WTC11 (cell line): ENCODE results near the gene LAMP2. TPM values are rescaled to one million over a fixed set of nuclear protein-coding genes. Genes with fewer than 3 reads are reported as not detected.

Experiments used
- ATAC-seq: fragments of 200-7000 bp; cut with Tn5 transposase; 2 replicates; pipeline ENCODE4 v1.10.0; 2021; ENCODE audit warnings: mild to moderate bottlenecking, moderate library complexity
- CTCF ChIA-PET: fragments of 300-600 bp; sonication (Branson Sonifier 250); formaldehyde crosslinking; loops from one replicate; lab custom pipeline; 2021; ENCODE audit warnings: antibody characterized with exemption; lab: Charles Lee
- POLR2A ChIA-PET: fragments of 350-600 bp; sonication (Branson Sonifier 250); formaldehyde crosslinking; loops from one replicate; lab custom pipeline; 2021; ENCODE audit warnings: antibody characterized with exemption; lab: Charles Lee
- DNase-seq: peaks from one replicate; pipeline ENCODE4 v3.0.0; 2021; ENCODE audit warnings: low spot score
- H3K27ac Mint-ChIP-seq: 2 replicates; pipeline ENCODE4 v1.8.0; 2021; ENCODE audit warnings: mixed read lengths
- H3K27me3 Mint-ChIP-seq: 2 replicates; pipeline ENCODE4 v1.8.0; 2021; ENCODE audit warnings: low read depth, mild to moderate bottlenecking, moderate library complexity, mixed read lengths
- H3K36me3 Mint-ChIP-seq: 2 replicates; pipeline ENCODE4 v1.8.0; 2021; ENCODE audit warnings: mixed read lengths
- H3K4me1 Mint-ChIP-seq: 2 replicates; pipeline ENCODE4 v1.8.0; 2022; ENCODE audit warnings: mixed read lengths
- H3K4me3 Mint-ChIP-seq: 2 replicates; pipeline ENCODE4 v1.8.0; 2021; ENCODE audit warnings: mild to moderate bottlenecking, moderate library complexity, mixed read lengths
- H3K9me3 Mint-ChIP-seq: 2 replicates; pipeline ENCODE4 v1.8.0; 2021; ENCODE audit warnings: mixed read lengths
- ARID4B ChIP-seq: sonication (generic); formaldehyde crosslinking; IDR thresholded peaks from 2 replicates; pipeline ENCODE4 v1.8.0; 2023; ENCODE audit warnings: missing genetic modification reagents, mild to moderate bottlenecking, borderline replicate concordance
- CTCF ChIP-seq: fragments of 200-600 bp; IDR thresholded peaks from 2 replicates; pipeline ENCODE4 v1.8.0; 2022; ENCODE audit warnings: antibody characterized with exemption
- E2F5 ChIP-seq: sonication (generic); formaldehyde crosslinking; IDR thresholded peaks from 2 replicates; pipeline ENCODE4 v1.8.1; 2022; ENCODE audit warnings: mild to moderate bottlenecking, moderate library complexity, missing genetic modification reagents
- ELF4 ChIP-seq: sonication (generic); formaldehyde crosslinking; IDR thresholded peaks from 2 replicates; pipeline ENCODE4 v1.8.1; 2022; ENCODE audit warnings: low read depth, mild to moderate bottlenecking, moderate library complexity, missing genetic modification reagents
- GABPB1 ChIP-seq: sonication (generic); formaldehyde crosslinking; IDR thresholded peaks from 2 replicates; pipeline ENCODE4 v1.8.1; 2023; ENCODE audit warnings: mild to moderate bottlenecking, missing genetic modification reagents
- IRF2 ChIP-seq: sonication (generic); formaldehyde crosslinking; IDR thresholded peaks from 2 replicates; pipeline ENCODE4 v1.8.0; 2022; ENCODE audit warnings: low read depth, missing genetic modification reagents, borderline replicate concordance
- JUN ChIP-seq: sonication (generic); formaldehyde crosslinking; IDR thresholded peaks from 2 replicates; pipeline ENCODE4 v1.8.0; 2023; ENCODE audit warnings: mild to moderate bottlenecking, missing genetic modification reagents
- MLX ChIP-seq: sonication (generic); formaldehyde crosslinking; IDR thresholded peaks from 2 replicates; pipeline ENCODE4 v1.8.1; 2023; ENCODE audit warnings: mild to moderate bottlenecking, missing genetic modification reagents, moderate library complexity
- NR2C2 ChIP-seq: sonication (generic); formaldehyde crosslinking; IDR thresholded peaks from 2 replicates; pipeline ENCODE4 v1.8.0; 2022; ENCODE audit warnings: mild to moderate bottlenecking, missing genetic modification reagents
- PRDM15 ChIP-seq: sonication (generic); formaldehyde crosslinking; IDR thresholded peaks from 2 replicates; pipeline ENCODE4 v1.8.0; 2022; ENCODE audit warnings: missing genetic modification reagents
- SP1 ChIP-seq: sonication (generic); formaldehyde crosslinking; conservative IDR thresholded peaks from 2 replicates; pipeline ENCODE4 v1.8.1; 2022; ENCODE audit warnings: missing genetic modification reagents
- USF1 ChIP-seq: sonication (generic); formaldehyde crosslinking; IDR thresholded peaks from 2 replicates; pipeline ENCODE4 v1.8.0; 2022; ENCODE audit warnings: mild to moderate bottlenecking, missing genetic modification reagents
- ZNF121 ChIP-seq: sonication (generic); formaldehyde crosslinking; IDR thresholded peaks from 2 replicates; pipeline ENCODE4 v1.8.0; 2023; ENCODE audit warnings: missing genetic modification reagents
- ZNF281 ChIP-seq: sonication (generic); formaldehyde crosslinking; IDR thresholded peaks from 2 replicates; pipeline ENCODE4 v1.8.0; 2023; ENCODE audit warnings: mild to moderate bottlenecking, missing genetic modification reagents
- total RNA-seq: library from RNA; stranded (reverse); gene quantifications from 3 replicates; pipeline ENCODE4 v1.2.3, GENCODE V29; 2021

Gene LAMP2
- total RNA-seq, 1 experiment from 2014 or later, result 28.8 TPM

- TF ChIP-seq USF1 (CRISPR knock-in tag), result no peak
- no peak for TF ChIP-seq ARID4B (CRISPR knock-in tag)
- no peak for TF ChIP-seq JUN
- no peak for TF ChIP-seq ELF4 (CRISPR knock-in tag)
- no peak for TF ChIP-seq ZNF281 (CRISPR knock-in tag)
- no peak for TF ChIP-seq PRDM15 (CRISPR knock-in tag)
- TF ChIP-seq E2F5 (CRISPR knock-in tag), result no peak
- TF ChIP-seq, all 79 proteins: peak for 0
Observed at GRCh38 chrX:120504569-120504968, 35.5 kb upstream of the LAMP2 start (continued).

GRCh38 chrX:120499301-120500072, 30.4 kb upstream of the LAMP2 start:
- DNase-seq (no peak), ATAC-seq (no peak)
- Mint-ChIP-seq H3K27ac (no peak overlapping the region), H3K36me3 (no peaks in the 10 kb centered on the region), H3K4me3 (no peak overlapping the region), H3K9me3 (no peaks in the 10 kb centered on the region), H3K4me1 (no peaks in the 10 kb centered on the region; the same call in 1 of the 2 replicates), H3K27me3 (no peaks in the 10 kb centered on the region; the same call in 1 of the 2 replicates)
- ChIA-PET CTCF (interaction anchor here (0.7 to 2.2 kb wide), 3 partner anchors 13 to 164 kb away, joined by 3 to 8 read pairs (median 3); no protein-coding TSS in a partner anchor), POLR2A (no interaction called here)
- TF ChIP-seq CTCF (no peak), ZNF121 (CRISPR knock-in tag) (no peak), MLX (no peak), GABPB1 (no peak), ARID4B (CRISPR knock-in tag) (no peak), JUN (no peak), IRF2 (CRISPR knock-in tag) (no peak), NR2C2 (CRISPR knock-in tag) (no peak), SP1 (CRISPR knock-in tag) (no peak)
